Heart left ventricle (tissue), 13 donors: ENCODE measurements around the gene TAPT1.

Source experiments
- POLR2A ChIP-seq, 2 donors: fragments of 450-650 bp; IDR thresholded peaks; one replicate each; pipeline ENCODE4 v1.6.1; 2017; ENCODE audit warnings: antibody characterized with exemption in 2 of 2, mild to moderate bottlenecking in 2 of 2, moderate library complexity in 2 of 2
- TF ChIP-seq, protein P1 (sequence below), 12 donors: fragments of 200-600 bp; sonication (generic) in 4 of 12; IDR thresholded peaks; one replicate each; pipeline versions ENCODE4 v1.5.0 to v1.8.0; 2018 to 2022; ENCODE audit warnings: antibody characterized with exemption in 12 of 12, mild to moderate bottlenecking in 5 of 12
- donor health status: ischemic (EF 13 %, LVEDD 7.1; RV severe dilation, severe dysfunction).
- donor health status: DM: no; HTN: yes; CAD: no.
- donor health status: DM: no; HTN: no; CAD: no.
- donor health status: ischemic (EF 25% LVEDD 6.9; RV normal size, moderate dysfunction).
- donor health status: ischemic (EF 25% LVEDD 5.7; RV mildly dilated, moderate dysfunction).
- donor health status: ischemic (EF 35%, LVEDD 5.7; RV mildly dilated, moderate dysfunction).
- donor health status: nonischemic (EF 11% LVEDD 7.7; RV severe dilation, severe dysfunction).
- donor health status: DM: yes; HTN: yes; CAD: no.
- donor health status: PGD.
- donor health status: ischemic (EF 29% LVEDD 5.4; RV normal size, mild dysfunction).
- donor health status: nonischemic (EF 23%, LVEDD 6.1; RV moderate dilation, normal function).

DNA sequence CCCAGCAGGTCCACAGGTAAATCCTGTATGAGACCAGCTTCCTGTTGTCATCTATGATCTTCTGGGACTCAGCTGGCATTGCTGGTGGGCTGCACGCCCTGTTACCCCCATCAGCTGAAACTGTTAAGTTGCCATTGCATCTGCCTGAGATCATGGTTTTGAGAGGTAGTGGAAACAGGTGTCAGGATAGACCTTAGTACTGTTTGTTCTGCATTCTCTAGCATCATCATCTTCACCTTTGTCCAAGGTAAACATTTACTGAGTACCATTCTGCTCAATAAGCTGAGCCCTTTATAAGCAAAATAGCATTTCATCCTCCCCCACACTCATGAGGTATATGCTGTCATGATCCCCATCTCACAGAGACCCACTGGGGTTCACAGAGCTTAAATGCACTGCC is 99.6 kb downstream of the TAPT1 start:
- TF ChIP-seq, protein P1, sequence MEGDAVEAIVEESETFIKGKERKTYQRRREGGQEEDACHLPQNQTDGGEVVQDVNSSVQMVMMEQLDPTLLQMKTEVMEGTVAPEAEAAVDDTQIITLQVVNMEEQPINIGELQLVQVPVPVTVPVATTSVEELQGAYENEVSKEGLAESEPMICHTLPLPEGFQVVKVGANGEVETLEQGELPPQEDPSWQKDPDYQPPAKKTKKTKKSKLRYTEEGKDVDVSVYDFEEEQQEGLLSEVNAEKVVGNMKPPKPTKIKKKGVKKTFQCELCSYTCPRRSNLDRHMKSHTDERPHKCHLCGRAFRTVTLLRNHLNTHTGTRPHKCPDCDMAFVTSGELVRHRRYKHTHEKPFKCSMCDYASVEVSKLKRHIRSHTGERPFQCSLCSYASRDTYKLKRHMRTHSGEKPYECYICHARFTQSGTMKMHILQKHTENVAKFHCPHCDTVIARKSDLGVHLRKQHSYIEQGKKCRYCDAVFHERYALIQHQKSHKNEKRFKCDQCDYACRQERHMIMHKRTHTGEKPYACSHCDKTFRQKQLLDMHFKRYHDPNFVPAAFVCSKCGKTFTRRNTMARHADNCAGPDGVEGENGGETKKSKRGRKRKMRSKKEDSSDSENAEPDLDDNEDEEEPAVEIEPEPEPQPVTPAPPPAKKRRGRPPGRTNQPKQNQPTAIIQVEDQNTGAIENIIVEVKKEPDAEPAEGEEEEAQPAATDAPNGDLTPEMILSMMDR (IDR thresholded peaks at IDR 0.05) = no peak
- no peak for TF ChIP-seq POLR2A (IDR thresholded peaks at IDR 0.05)
